OCI-LY1 (cell line): Measurements from ENCODE around the gene CCNA1.
A peak's percentile ranks its signal among the peaks of the same experiment; 100 is the strongest.

Experiments
- H2AFZ ChIP-seq: fragments of 200-600 bp; sonication (generic), shearing (Covaris generic); 2 replicates; pipeline ENCODE4 v1.6.0; 2014; ENCODE audit warnings: antibody characterized with exemption, mild to moderate bottlenecking, low read length
- H3F3A ChIP-seq: fragments of 200-600 bp; sonication (generic), shearing (Covaris generic); 2 replicates; pipeline ENCODE4 v1.6.0; 2014; ENCODE audit warnings: mild to moderate bottlenecking, antibody characterized with exemption, low read length, moderate library complexity; ENCODE audit not compliant: insufficient read depth
- H3K27ac ChIP-seq: fragments of 200-600 bp; sonication (generic); 2 replicates; pipeline ENCODE4 v1.5.1; 2014; ENCODE audit warnings: low read length, mixed run types, mild to moderate bottlenecking, low read depth; ENCODE audit not compliant: poor library complexity, severe bottlenecking
- H3K27me3 ChIP-seq: fragments of 200-600 bp; sonication (generic); 2 replicates; pipeline ENCODE4 v1.6.0; 2014; ENCODE audit warnings: antibody characterized with exemption, mild to moderate bottlenecking, low read length, moderate library complexity; ENCODE audit not compliant: insufficient read depth
- H3K36me3 ChIP-seq: fragments of 200-600 bp; sonication (generic); 2 replicates; pipeline ENCODE4 v1.6.1; 2014; ENCODE audit warnings: mild to moderate bottlenecking, antibody characterized with exemption, low read length, moderate library complexity, mixed read lengths; ENCODE audit not compliant: insufficient read depth
- H3K4me1 ChIP-seq: fragments of 200-600 bp; sonication (generic); 2 replicates; pipeline ENCODE4 v1.5.1; 2014; ENCODE audit warnings: mild to moderate bottlenecking, low read length, moderate library complexity; ENCODE audit not compliant: insufficient read depth, severe bottlenecking
- H3K4me2 ChIP-seq: fragments of 200-600 bp; sonication (generic), shearing (Covaris generic); 2 replicates; pipeline ENCODE4 v1.6.1; 2014; ENCODE audit warnings: low read length
- H3K4me3 ChIP-seq: fragments of 200-600 bp; sonication (generic); 2 replicates; pipeline ENCODE4 v1.5.1; 2014; ENCODE audit warnings: low read length, low read depth, mild to moderate bottlenecking, mixed read lengths; ENCODE audit not compliant: poor library complexity, severe bottlenecking
- H3K79me2 ChIP-seq: fragments of 200-600 bp; shearing (Covaris generic); 2 replicates; pipeline ENCODE4 v1.6.1; 2016; ENCODE audit warnings: mixed run types, low read length, mixed read lengths; ENCODE audit not compliant: insufficient read depth
- H3K9ac ChIP-seq: fragments of 200-600 bp; sonication (generic), shearing (Covaris generic); 2 replicates; pipeline ENCODE4 v1.6.1; 2014; ENCODE audit warnings: mild to moderate bottlenecking, low read length, mixed read lengths
- H3K9me2 ChIP-seq: fragments of 200-600 bp; sonication (generic), shearing (Covaris generic); 2 replicates; pipeline ENCODE4 v1.6.1; 2014; ENCODE audit warnings: low read depth, mild to moderate bottlenecking, low read length, mixed read lengths
- H3K9me3 ChIP-seq: fragments of 200-600 bp; shearing (Covaris generic); 2 replicates; pipeline ENCODE4 v1.6.1; 2014; ENCODE audit warnings: low read length, mixed read lengths
- H4K20me1 ChIP-seq: fragments of 200-600 bp; sonication (generic), shearing (Covaris generic); 2 replicates; pipeline ENCODE4 v1.6.0; 2016; ENCODE audit warnings: mild to moderate bottlenecking, low read length; ENCODE audit not compliant: insufficient read depth
- CTCF ChIP-seq: fragments of 200-600 bp; sonication (generic), shearing (Covaris generic); IDR thresholded peaks from 2 replicates; pipeline ENCODE4 v1.5.1; 2017; ENCODE audit warnings: mild to moderate bottlenecking, antibody characterized with exemption, low read length, moderate library complexity, mixed read lengths
- EZH2 ChIP-seq: fragments of 200-600 bp; sonication (generic), shearing (Covaris generic); IDR thresholded peaks from 2 replicates; pipeline ENCODE4 v1.8.0; 2017; ENCODE audit warnings: borderline replicate concordance, mixed run types, mild to moderate bottlenecking, antibody characterized with exemption, low read length, moderate library complexity, mixed read lengths

The CCNA1 gene

GRCh38 chr13:36420437-36420891 is 11.8 kb upstream of the CCNA1 start:
- no peaks in the 10 kb centered on the region for H3K79me2 ChIP-seq
- H2AFZ ChIP-seq, result no peak overlapping the region
- no peaks in the 10 kb centered on the region for H3K9me2 ChIP-seq
- H3K27ac ChIP-seq, result no peak overlapping the region
- no peaks in the 10 kb centered on the region for H4K20me1 ChIP-seq
- TF ChIP-seq EZH2, result no peak
- peak; percentile 59 for TF ChIP-seq CTCF
- H3K9me3 ChIP-seq, result no peaks in the 10 kb centered on the region
- H3K4me2 ChIP-seq, result no peak overlapping the region
- H3K27me3 ChIP-seq, result no peaks in the 10 kb centered on the region
- H3K4me1 ChIP-seq, result no peaks in the 10 kb centered on the region
- H3K9ac ChIP-seq, result no peak overlapping the region
- no peaks in the 10 kb centered on the region for H3K36me3 ChIP-seq
- H3K4me3 ChIP-seq, result no peak overlapping the region
- H3F3A ChIP-seq, result no peaks in the 10 kb centered on the region

DNA sequence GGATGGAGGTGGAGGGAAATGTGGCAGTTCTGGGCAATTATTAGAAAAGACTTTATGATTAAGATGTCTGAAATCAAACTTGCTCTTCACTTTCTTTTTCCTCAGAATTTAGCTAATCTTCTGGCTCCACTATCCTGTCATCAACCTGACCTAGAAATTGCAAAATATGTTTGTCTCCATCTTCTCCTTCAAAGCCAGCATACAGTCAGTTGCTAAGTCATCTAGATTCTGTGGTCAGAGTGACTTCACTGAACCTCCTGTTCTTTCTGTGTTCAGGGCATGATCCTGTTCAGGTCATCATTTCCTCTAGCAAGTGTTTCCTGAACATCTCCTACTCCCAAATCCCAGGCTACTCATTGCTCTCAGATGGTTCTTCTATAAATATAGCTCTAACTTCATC is 10.8 kb upstream of the CCNA1 start:
- no peak overlapping the region for H3K9ac ChIP-seq
- no peaks in the 10 kb centered on the region for H3K9me3 ChIP-seq

DNA sequence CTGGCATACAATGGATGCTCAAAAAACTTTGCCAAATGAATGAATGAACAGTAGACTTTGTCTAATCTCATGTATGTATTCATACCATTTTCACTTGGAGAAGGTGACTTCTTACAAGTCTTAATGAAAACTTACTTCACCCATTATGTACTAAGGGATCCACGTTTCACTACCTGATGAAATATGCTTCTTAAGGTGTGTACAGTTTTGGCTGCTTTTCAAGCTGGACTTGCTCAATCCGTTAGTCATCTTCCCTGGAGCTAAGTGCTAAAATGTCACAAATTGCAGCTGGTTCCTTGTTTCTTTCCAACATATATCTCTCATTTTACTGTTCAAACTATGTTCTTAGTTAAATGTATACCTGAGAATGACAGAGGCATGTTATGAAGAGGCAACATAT is 4.2 kb upstream of the CCNA1 start:
- Histone ChIP-seq H3F3A (no peaks in the 10 kb centered on the region), H3K79me2 (no peaks in the 10 kb centered on the region), H3K9ac (no peak overlapping the region), H3K4me3 (no peak overlapping the region), H3K9me2 (no peaks in the 10 kb centered on the region), H3K4me1 (no peaks in the 10 kb centered on the region), H2AFZ (no peak overlapping the region), H3K4me2 (no peak overlapping the region), H3K36me3 (no peaks in the 10 kb centered on the region), H3K9me3 (no peaks in the 10 kb centered on the region), H3K27ac (no peak overlapping the region), H4K20me1 (no peaks in the 10 kb centered on the region), H3K27me3 (no peaks in the 10 kb centered on the region)
- TF ChIP-seq CTCF (no peak), EZH2 (no peak)

More for the DNA sequence above, 10.8 kb upstream of the CCNA1 start:
- TF ChIP-seq CTCF, result no peak
- TF ChIP-seq EZH2, result no peak
- no peaks in the 10 kb centered on the region for H3K27me3 ChIP-seq
- no peaks in the 10 kb centered on the region for H3F3A ChIP-seq
- H3K4me1 ChIP-seq, result no peaks in the 10 kb centered on the region
- no peak overlapping the region for H3K27ac ChIP-seq
- H3K9me2 ChIP-seq, result no peaks in the 10 kb centered on the region
- H4K20me1 ChIP-seq, result no peaks in the 10 kb centered on the region
- H3K4me2 ChIP-seq, result no peak overlapping the region
- no peaks in the 10 kb centered on the region for H3K79me2 ChIP-seq
- no peak overlapping the region for H3K4me3 ChIP-seq
- H3K36me3 ChIP-seq, result no peaks in the 10 kb centered on the region
- no peak overlapping the region for H2AFZ ChIP-seq
